Liver (tissue), 9 donors: Measurements from ENCODE around the gene SMTNL2. TPM values are rescaled to one million over a fixed set of nuclear protein-coding genes. Genes with fewer than 3 reads are reported as not detected.

ENCODE experiments used
- DNase-seq: peaks from one replicate; pipeline ENCODE4 v3.0.0-alpha.2; 2017; ENCODE audit warnings: low spot score
- H3K27ac ChIP-seq, 2 donors: one replicate each; pipeline ENCODE4 v1.7.0; 2013; ENCODE audit warnings: inconsistent platforms in 2 of 2, low read length in 2 of 2, control low read depth in 1 of 2, low read depth in 1 of 2, mild to moderate bottlenecking in 1 of 2
- H3K27me3 ChIP-seq, 4 donors: one replicate each; pipeline versions ENCODE4 v1.6.1 to v1.7.0; 2013; ENCODE audit warnings: low read length in 3 of 4, inconsistent platforms in 1 of 4, mild to moderate bottlenecking in 1 of 4, moderate library complexity in 1 of 4; ENCODE audit not compliant: control insufficient read depth in 4 of 4, insufficient read depth in 4 of 4
- H3K36me3 ChIP-seq, 4 donors: one replicate each; pipeline versions ENCODE4 v1.6.1 to v1.7.0; 2013; ENCODE audit warnings: low read length in 3 of 4, mild to moderate bottlenecking in 3 of 4, low read depth in 1 of 4, moderate library complexity in 1 of 4; ENCODE audit not compliant: control insufficient read depth in 4 of 4, insufficient read depth in 3 of 4
- H3K4me1 ChIP-seq, 4 donors: one replicate each; pipeline versions ENCODE4 v1.6.1 to v1.7.0; 2013; ENCODE audit warnings: low read length in 3 of 4, mild to moderate bottlenecking in 3 of 4, moderate library complexity in 1 of 4; ENCODE audit not compliant: control insufficient read depth in 4 of 4, insufficient read depth in 4 of 4
- H3K4me3 ChIP-seq, 3 donors: one replicate each; pipeline versions ENCODE4 v1.6.1 to v1.7.0; 2013; ENCODE audit warnings: low read length in 3 of 3, control low read depth in 1 of 3, low read depth in 1 of 3, mild to moderate bottlenecking in 1 of 3
- H3K9ac ChIP-seq, 2 donors: one replicate each; pipeline ENCODE4 v1.7.0; 2013; ENCODE audit warnings: low read length in 2 of 2, mild to moderate bottlenecking in 2 of 2, moderate library complexity in 2 of 2, control low read depth in 1 of 2, low read depth in 1 of 2
- H3K9me3 ChIP-seq, 4 donors: one replicate each; pipeline versions ENCODE4 v1.6.1 to v1.7.0; 2013; ENCODE audit warnings: low read length in 3 of 4; ENCODE audit not compliant: control insufficient read depth in 4 of 4
- EGR1 ChIP-seq, 2 donors: IDR thresholded peaks; 2 replicates each; pipeline ENCODE4 v1.6.1; 2016 to 2018; ENCODE audit warnings: antibody characterized with exemption in 2 of 2, low read depth in 2 of 2
- FOXA1 ChIP-seq: IDR thresholded peaks from 2 replicates; pipeline ENCODE4 v1.6.1; 2016; ENCODE audit warnings: antibody characterized with exemption
- FOXA2 ChIP-seq: IDR thresholded peaks from 2 replicates; pipeline ENCODE4 v1.6.1; 2016; ENCODE audit warnings: antibody characterized with exemption
- GABPA ChIP-seq, 2 donors: IDR thresholded peaks in 1 of 2; conservative IDR thresholded peaks in 1 of 2; 2 replicates each; pipeline ENCODE4 v1.6.1; 2016; ENCODE audit warnings: antibody characterized with exemption in 2 of 2, mild to moderate bottlenecking in 1 of 2, moderate library complexity in 1 of 2
- HNF4A ChIP-seq, 2 donors: conservative IDR thresholded peaks; 2 replicates each; pipeline ENCODE4 v1.6.1; 2016; ENCODE audit warnings: antibody characterized with exemption in 2 of 2, mild to moderate bottlenecking in 2 of 2
- NR2F2 ChIP-seq: IDR thresholded peaks from 2 replicates; pipeline ENCODE4 v1.6.1; 2016; ENCODE audit warnings: antibody characterized with exemption
- RAD21 ChIP-seq, 2 donors: IDR thresholded peaks; 2 replicates each; pipeline ENCODE4 v1.6.1; 2016; ENCODE audit warnings: antibody characterized with exemption in 2 of 2, mild to moderate bottlenecking in 2 of 2
- RXRA ChIP-seq, 2 donors: IDR thresholded peaks; 2 replicates each; pipeline ENCODE4 v1.6.1; 2017 to 2018; ENCODE audit warnings: antibody characterized with exemption in 2 of 2, mild to moderate bottlenecking in 1 of 2
- SP1 ChIP-seq: IDR thresholded peaks from 2 replicates; pipeline ENCODE4 v1.6.1; 2018; ENCODE audit warnings: antibody characterized with exemption, mild to moderate bottlenecking
- TAF1 ChIP-seq: conservative IDR thresholded peaks from 2 replicates; pipeline ENCODE4 v1.6.1; 2016; ENCODE audit warnings: antibody characterized with exemption, mild to moderate bottlenecking
- YY1 ChIP-seq: IDR thresholded peaks from 2 replicates; pipeline ENCODE4 v1.6.1; 2016; ENCODE audit warnings: antibody characterized with exemption, mild to moderate bottlenecking
- WGBS: extraction: QIAGEN DNeasy Blood & Tissue Kit; methylation state at CpG from one replicate; pipeline ENCODE4 v1.1.7; 2013; 5-methylcytosine and 5-hydroxymethylcytosine counted together
- polyA plus RNA-seq, 2 donors: library from polyadenylated mRNA; stranded (reverse) in 1 of 2; unstranded in 1 of 2; fragments of 200-250 nt in 1 of 2; fragments of >200 nt in 1 of 2; fragmentation: Nextera tagmentation in 1 of 2; extraction: Ambion mirVana in 1 of 2; gene quantifications; one replicate each; pipeline versions ENCODE4 v1.2.1 to v1.2.3, GENCODE V29; 2013 to 2015
- total RNA-seq, 2 donors: library from RNA; depleted of rRNA; stranded (reverse); fragments of >200 nt; gene quantifications; one replicate each; pipeline ENCODE4 v1.2.3, GENCODE V29; 2014
- TF ChIP-seq, protein P1 (sequence below): IDR thresholded peaks from 2 replicates; pipeline ENCODE4 v1.6.1; 2016; ENCODE audit warnings: antibody characterized with exemption, mild to moderate bottlenecking
- TF ChIP-seq, protein P2 (sequence below): IDR thresholded peaks from 2 replicates; pipeline ENCODE4 v1.6.1; 2016; ENCODE audit warnings: antibody characterized with exemption
- TF ChIP-seq, protein P3 (sequence below): IDR thresholded peaks from 2 replicates; pipeline ENCODE4 v1.6.1; 2016; ENCODE audit warnings: antibody characterized with exemption
- TF ChIP-seq, protein P4 (sequence below): IDR thresholded peaks from 2 replicates; pipeline ENCODE4 v1.6.1; 2016; ENCODE audit warnings: antibody characterized with exemption
- donor health status: healthy.
- donor health status: healthy.
- donor health status: healthy.
- donor health status: healthy.
- donor health status: healthy.

SMTNL2 gene
- total and polyA plus RNA-seq, 4 donors, result 0.13 to 0.29 TPM; not detected in 2

DNA sequence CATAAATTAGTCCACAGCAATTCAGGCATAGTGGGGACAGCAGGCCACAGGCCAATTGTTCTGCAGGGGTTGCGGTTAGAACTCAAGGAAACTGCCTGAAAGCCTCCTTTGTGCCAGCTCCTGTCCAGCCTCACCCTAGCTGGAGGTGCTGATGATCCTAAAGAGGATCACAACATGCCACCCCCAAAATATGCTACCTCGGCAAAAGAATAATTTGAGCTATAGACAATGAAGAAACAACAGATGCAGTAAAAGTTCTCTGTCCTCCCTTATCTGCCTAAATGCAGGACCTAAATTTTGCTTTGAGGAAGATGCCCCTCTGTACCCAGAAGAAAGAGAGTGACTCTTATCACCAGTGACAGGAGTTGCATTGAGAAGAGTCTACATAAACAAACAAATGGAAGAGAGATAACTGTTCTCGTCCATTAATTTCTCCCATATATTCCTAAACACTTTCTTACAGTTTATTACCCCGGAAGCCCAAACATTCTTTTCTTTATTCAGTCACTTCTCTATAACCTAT, 42.5 kb downstream of the SMTNL2 start (continued):
- TF ChIP-seq, protein P1, sequence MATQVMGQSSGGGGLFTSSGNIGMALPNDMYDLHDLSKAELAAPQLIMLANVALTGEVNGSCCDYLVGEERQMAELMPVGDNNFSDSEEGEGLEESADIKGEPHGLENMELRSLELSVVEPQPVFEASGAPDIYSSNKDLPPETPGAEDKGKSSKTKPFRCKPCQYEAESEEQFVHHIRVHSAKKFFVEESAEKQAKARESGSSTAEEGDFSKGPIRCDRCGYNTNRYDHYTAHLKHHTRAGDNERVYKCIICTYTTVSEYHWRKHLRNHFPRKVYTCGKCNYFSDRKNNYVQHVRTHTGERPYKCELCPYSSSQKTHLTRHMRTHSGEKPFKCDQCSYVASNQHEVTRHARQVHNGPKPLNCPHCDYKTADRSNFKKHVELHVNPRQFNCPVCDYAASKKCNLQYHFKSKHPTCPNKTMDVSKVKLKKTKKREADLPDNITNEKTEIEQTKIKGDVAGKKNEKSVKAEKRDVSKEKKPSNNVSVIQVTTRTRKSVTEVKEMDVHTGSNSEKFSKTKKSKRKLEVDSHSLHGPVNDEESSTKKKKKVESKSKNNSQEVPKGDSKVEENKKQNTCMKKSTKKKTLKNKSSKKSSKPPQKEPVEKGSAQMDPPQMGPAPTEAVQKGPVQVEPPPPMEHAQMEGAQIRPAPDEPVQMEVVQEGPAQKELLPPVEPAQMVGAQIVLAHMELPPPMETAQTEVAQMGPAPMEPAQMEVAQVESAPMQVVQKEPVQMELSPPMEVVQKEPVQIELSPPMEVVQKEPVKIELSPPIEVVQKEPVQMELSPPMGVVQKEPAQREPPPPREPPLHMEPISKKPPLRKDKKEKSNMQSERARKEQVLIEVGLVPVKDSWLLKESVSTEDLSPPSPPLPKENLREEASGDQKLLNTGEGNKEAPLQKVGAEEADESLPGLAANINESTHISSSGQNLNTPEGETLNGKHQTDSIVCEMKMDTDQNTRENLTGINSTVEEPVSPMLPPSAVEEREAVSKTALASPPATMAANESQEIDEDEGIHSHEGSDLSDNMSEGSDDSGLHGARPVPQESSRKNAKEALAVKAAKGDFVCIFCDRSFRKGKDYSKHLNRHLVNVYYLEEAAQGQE, result no peak
- TF ChIP-seq, protein P2, sequence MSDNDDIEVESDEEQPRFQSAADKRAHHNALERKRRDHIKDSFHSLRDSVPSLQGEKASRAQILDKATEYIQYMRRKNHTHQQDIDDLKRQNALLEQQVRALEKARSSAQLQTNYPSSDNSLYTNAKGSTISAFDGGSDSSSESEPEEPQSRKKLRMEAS, result no peak
- TF ChIP-seq EGR1 (IDR thresholded peaks at IDR 0.05; ENCODE audit: low read depth in 2 of 2), result no peak

DNA sequence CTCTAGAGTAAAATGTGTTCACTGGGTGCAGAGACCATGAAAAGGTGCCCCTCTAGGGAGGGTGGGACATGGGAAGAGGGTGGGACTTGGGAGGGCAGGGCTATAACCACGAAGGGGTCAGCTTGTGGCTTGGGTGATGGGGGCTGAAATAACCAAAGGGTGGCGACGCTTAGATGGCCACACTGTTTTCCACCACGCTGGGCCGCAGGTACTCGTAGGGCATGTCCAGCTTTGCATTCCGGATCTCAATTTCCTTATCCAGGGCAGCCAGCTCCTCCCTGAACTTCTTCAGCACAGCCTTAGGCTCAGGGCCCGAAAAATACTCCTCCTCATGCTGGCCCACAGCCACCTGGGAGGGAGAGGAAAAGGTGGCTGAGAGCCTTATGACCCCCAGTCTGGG, 47.1 kb downstream of the SMTNL2 start:
- Histone ChIP-seq H3K27me3 (no peaks in the 10 kb centered on the region), H3K4me3 (no peak overlapping the region), H3K27ac (no peak overlapping the region), H3K36me3 (no peaks in the 10 kb centered on the region), H3K4me1 (peaks cover 0 to 6% (median 0%) of the 10 kb centered on the region in 4 donors), H3K9ac (no peak overlapping the region), H3K9me3 (no peaks in the 10 kb centered on the region)
- DNase-seq, result no peak
- TF ChIP-seq RXRA (IDR thresholded peaks at IDR 0.05) (no peak), TAF1 (no peak), YY1 (no peak), FOXA2 (no peak), SP1 (no peak), GABPA (IDR thresholded peaks at IDR 0.05 in 1 of 2, conservative IDR thresholded peaks at IDR 0.05 in 1 of 2) (no peak), HNF4A (conservative IDR thresholded peaks at IDR 0.05) (no peak), RAD21 (IDR thresholded peaks at IDR 0.05) (no peak), NR2F2 (no peak)
- TF ChIP-seq, protein P3, sequence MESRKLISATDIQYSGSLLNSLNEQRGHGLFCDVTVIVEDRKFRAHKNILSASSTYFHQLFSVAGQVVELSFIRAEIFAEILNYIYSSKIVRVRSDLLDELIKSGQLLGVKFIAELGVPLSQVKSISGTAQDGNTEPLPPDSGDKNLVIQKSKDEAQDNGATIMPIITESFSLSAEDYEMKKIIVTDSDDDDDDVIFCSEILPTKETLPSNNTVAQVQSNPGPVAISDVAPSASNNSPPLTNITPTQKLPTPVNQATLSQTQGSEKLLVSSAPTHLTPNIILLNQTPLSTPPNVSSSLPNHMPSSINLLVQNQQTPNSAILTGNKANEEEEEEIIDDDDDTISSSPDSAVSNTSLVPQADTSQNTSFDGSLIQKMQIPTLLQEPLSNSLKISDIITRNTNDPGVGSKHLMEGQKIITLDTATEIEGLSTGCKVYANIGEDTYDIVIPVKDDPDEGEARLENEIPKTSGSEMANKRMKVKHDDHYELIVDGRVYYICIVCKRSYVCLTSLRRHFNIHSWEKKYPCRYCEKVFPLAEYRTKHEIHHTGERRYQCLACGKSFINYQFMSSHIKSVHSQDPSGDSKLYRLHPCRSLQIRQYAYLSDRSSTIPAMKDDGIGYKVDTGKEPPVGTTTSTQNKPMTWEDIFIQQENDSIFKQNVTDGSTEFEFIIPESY, result no peak
- TF ChIP-seq, protein P4, sequence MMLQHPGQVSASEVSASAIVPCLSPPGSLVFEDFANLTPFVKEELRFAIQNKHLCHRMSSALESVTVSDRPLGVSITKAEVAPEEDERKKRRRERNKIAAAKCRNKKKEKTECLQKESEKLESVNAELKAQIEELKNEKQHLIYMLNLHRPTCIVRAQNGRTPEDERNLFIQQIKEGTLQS, result no peak
- 85% methylated on average over 8 of the region's 8 CpGs for WGBS

DNA sequence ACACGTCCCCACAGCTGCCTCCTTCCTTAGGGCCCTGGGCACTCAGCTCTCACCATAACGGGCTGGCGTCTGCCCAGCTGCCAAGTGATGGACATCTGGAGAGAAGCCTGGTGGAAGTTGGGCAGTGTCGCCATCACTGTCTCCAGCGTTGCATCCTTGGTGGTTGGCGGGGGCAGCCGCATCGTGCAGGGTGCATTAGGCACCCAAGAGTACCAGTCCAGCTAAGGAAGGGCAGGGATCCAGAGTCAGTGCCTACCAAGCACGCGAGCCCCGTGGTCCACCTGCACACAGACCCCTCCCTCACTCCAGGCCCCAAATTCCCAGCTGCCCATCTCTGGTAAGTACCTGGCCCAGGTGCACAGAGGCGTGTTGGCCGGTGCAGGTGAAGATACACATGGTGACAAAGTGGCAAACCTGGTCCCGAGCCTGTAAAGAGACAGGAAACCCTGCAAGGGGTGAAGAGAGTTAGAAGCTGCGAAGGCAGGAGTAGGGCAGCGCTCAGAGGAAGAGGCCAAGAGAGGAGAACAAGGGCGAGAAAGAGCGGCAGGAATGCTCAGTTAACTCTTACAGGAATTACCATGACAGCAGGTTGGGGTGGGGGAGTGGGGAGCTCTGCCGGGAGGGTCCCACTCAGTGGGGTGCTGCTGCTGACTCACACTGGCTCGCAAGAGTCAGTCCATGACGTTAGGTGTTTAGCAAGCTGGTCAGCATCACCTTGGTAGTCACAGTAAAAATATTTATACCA, 47.7 kb downstream of the SMTNL2 start:
- Histone ChIP-seq H3K9me3 (no peaks in the 10 kb centered on the region), H3K27ac (no peak overlapping the region), H3K27me3 (no peaks in the 10 kb centered on the region), H3K36me3 (no peaks in the 10 kb centered on the region), H3K4me1 (peaks cover 0 to 6% (median 0%) of the 10 kb centered on the region in 4 donors), H3K4me3 (no peak overlapping the region), H3K9ac (no peak overlapping the region)
- no peak for DNase-seq
- 79% methylated on average over 21 of the region's 21 CpGs for WGBS
- TF ChIP-seq, protein P3, result no peak
- TF ChIP-seq TAF1 (no peak), RAD21 (IDR thresholded peaks at IDR 0.05) (no peak), FOXA1 (no peak), NR2F2 (no peak), GABPA (IDR thresholded peaks at IDR 0.05 in 1 of 2, conservative IDR thresholded peaks at IDR 0.05 in 1 of 2) (no peak), RXRA (IDR thresholded peaks at IDR 0.05) (no peak)
- TF ChIP-seq, protein P1, result no peak
